GM23338 (cell line): Measurements from ENCODE around the gene MANBA. TPM values are rescaled to one million over a fixed set of nuclear protein-coding genes. Genes with fewer than 3 reads are reported as not detected.

ENCODE experiments used
- ATAC-seq: fragments of 200-7000 bp; cut with Tn5 transposase; 3 replicates; pipeline ENCODE4 v1.9.1; 2020
- DNase-seq: peaks from one replicate; pipeline ENCODE4 v3.0.0-alpha.2; 2015; ENCODE audit warnings: low spot score
- H2AFZ ChIP-seq: fragments of 200-600 bp; sonication (generic); 2 replicates; pipeline ENCODE4 v1.8.0; 2016; ENCODE audit warnings: antibody characterized with exemption, mild to moderate bottlenecking, moderate library complexity
- H3F3A ChIP-seq: fragments of 200-600 bp; sonication (generic); replicated peaks from 2 replicates; pipeline ENCODE4 v1.8.0; 2017; ENCODE audit warnings: antibody characterized with exemption, mixed run types, low read depth
- H3K27ac ChIP-seq: fragments of 200-600 bp; sonication (generic); 2 replicates; pipeline ENCODE4 v1.6.1; 2016; ENCODE audit warnings: low read depth
- H3K27me3 ChIP-seq: fragments of 200-600 bp; sonication (generic); 2 replicates; pipeline ENCODE4 v1.8.0; 2016; ENCODE audit warnings: mild to moderate bottlenecking, mixed run types, moderate library complexity; ENCODE audit not compliant: insufficient read depth
- H3K36me3 ChIP-seq: fragments of 200-600 bp; sonication (generic); 2 replicates; pipeline ENCODE4 v1.8.0; 2016; ENCODE audit warnings: mild to moderate bottlenecking; ENCODE audit not compliant: insufficient read depth
- H3K4me1 ChIP-seq: fragments of 200-600 bp; sonication (generic); 2 replicates; pipeline ENCODE4 v1.8.0; 2016; ENCODE audit warnings: mild to moderate bottlenecking, moderate library complexity; ENCODE audit not compliant: insufficient read depth
- H3K4me2 ChIP-seq: fragments of 200-600 bp; sonication (generic); 2 replicates; pipeline ENCODE4 v1.7.1; 2017; ENCODE audit warnings: mixed run types
- H3K4me3 ChIP-seq: fragments of 200-600 bp; sonication (generic); 2 replicates; pipeline ENCODE4 v1.6.1; 2016; ENCODE audit warnings: mixed run types
- H3K79me2 ChIP-seq: fragments of 200-600 bp; sonication (generic); replicated peaks from 2 replicates; pipeline ENCODE4 v1.8.0; 2017; ENCODE audit warnings: mild to moderate bottlenecking; ENCODE audit not compliant: insufficient read depth
- H3K9me2 ChIP-seq: fragments of 200-600 bp; sonication (generic); 2 replicates; pipeline ENCODE4 v1.8.0; 2017; ENCODE audit not compliant: insufficient read depth
- H4K20me1 ChIP-seq: fragments of 200-600 bp; sonication (generic); replicated peaks from 2 replicates; pipeline ENCODE4 v1.8.0; 2017; ENCODE audit warnings: mild to moderate bottlenecking; ENCODE audit not compliant: insufficient read depth
- H3K27ac Mint-ChIP-seq: 2 replicates; pipeline ENCODE4 v1.8.0; 2020; ENCODE audit warnings: inconsistent platforms, mild to moderate bottlenecking, moderate library complexity, mixed read lengths
- H3K27me3 Mint-ChIP-seq: 3 replicates; pipeline ENCODE4 v1.8.0; 2022; ENCODE audit warnings: low read depth, mild to moderate bottlenecking, moderate library complexity, mixed read lengths, inconsistent platforms; ENCODE audit not compliant: insufficient read depth, poor library complexity
- H3K36me3 Mint-ChIP-seq: 3 replicates; pipeline ENCODE4 v1.8.0; 2021; ENCODE audit warnings: low read depth, mild to moderate bottlenecking, inconsistent platforms, moderate library complexity, mixed read lengths
- H3K4me1 Mint-ChIP-seq: 3 replicates; pipeline ENCODE4 v1.8.0; 2020; ENCODE audit warnings: mild to moderate bottlenecking, inconsistent platforms, mixed read lengths
- H3K4me3 Mint-ChIP-seq: 3 replicates; pipeline ENCODE4 v1.8.0; 2021; ENCODE audit warnings: moderate library complexity, mild to moderate bottlenecking, inconsistent platforms, mixed read lengths
- H3K9me3 Mint-ChIP-seq: 3 replicates; pipeline ENCODE4 v1.8.0; 2020; ENCODE audit warnings: moderate library complexity, mild to moderate bottlenecking, inconsistent platforms, mixed read lengths
- CREB1 ChIP-seq: fragments of 250-450 bp; sonication (Bioruptor Pico); IDR thresholded peaks from 2 replicates; pipeline ENCODE4 v1.5.0; 2020; ENCODE audit warnings: low read depth, mild to moderate bottlenecking, moderate library complexity
- ETS1 ChIP-seq: IDR thresholded peaks from 2 replicates; pipeline ENCODE4 v1.6.1; 2016; ENCODE audit warnings: antibody characterized with exemption
- EZH2 ChIP-seq: fragments of 200-600 bp; sonication (generic); IDR thresholded peaks from one replicate; pipeline ENCODE4 v1.8.0; 2017; ENCODE audit warnings: antibody characterized with exemption, mild to moderate bottlenecking, low read depth; ENCODE audit not compliant: unreplicated experiment
- EZH2phosphoT487 ChIP-seq: fragments of 200-600 bp; sonication (generic); IDR thresholded peaks from one replicate; pipeline ENCODE4 v1.8.1; 2018; ENCODE audit warnings: antibody characterized with exemption; ENCODE audit not compliant: unreplicated experiment
- JUNB ChIP-seq: IDR thresholded peaks from one replicate; pipeline ENCODE4 v1.6.1; 2016; ENCODE audit warnings: antibody characterized with exemption; ENCODE audit not compliant: unreplicated experiment
- NANOG ChIP-seq: IDR thresholded peaks from 2 replicates; pipeline ENCODE4 v1.6.1; 2016; ENCODE audit warnings: antibody characterized with exemption, borderline replicate concordance
- POLR2AphosphoS5 ChIP-seq: IDR thresholded peaks from 2 replicates; pipeline ENCODE4 v1.6.1; 2016; ENCODE audit warnings: antibody characterized with exemption, low read depth
- REST ChIP-seq: IDR thresholded peaks from one replicate; pipeline ENCODE4 v1.6.1; 2018; ENCODE audit warnings: antibody characterized with exemption; ENCODE audit not compliant: unreplicated experiment
- STAT1 ChIP-seq: IDR thresholded peaks from one replicate; pipeline ENCODE4 v1.6.1; 2016; ENCODE audit warnings: antibody characterized with exemption; ENCODE audit not compliant: unreplicated experiment
- ZNF114 ChIP-seq: fragments of 250-450 bp; sonication (Bioruptor Pico); IDR thresholded peaks from 2 replicates; pipeline ENCODE4 v1.5.0; 2020; ENCODE audit warnings: mild to moderate bottlenecking, moderate library complexity
- ZNF331 ChIP-seq: fragments of 250-450 bp; sonication (Bioruptor Pico); IDR thresholded peaks from 2 replicates; pipeline ENCODE4 v1.5.0; 2020; ENCODE audit warnings: low read depth, mild to moderate bottlenecking, moderate library complexity
- polyA plus RNA-seq: library from polyadenylated mRNA; unstranded; fragments of >200 nt; fragmentation: Nextera tagmentation; extraction: Ambion mirVana; gene quantifications from 2 replicates; pipeline ENCODE4 v1.2.1, GENCODE V29; 2016
- total RNA-seq: library from RNA; depleted of rRNA; stranded (reverse); fragments of >200 nt; shearing (Covaris generic); gene quantifications from 2 replicates; pipeline ENCODE4 v1.2.3, GENCODE V29; 2014

Gene MANBA
- total and polyA plus RNA-seq, 2 experiments from 2014 or later: 13.2 to 54.3 TPM

- DNase-seq (no peak), ATAC-seq (no peak)
- H3F3A ChIP-seq: no peaks in the 10 kb centered on the region
- no peak overlapping the region for H3K27ac ChIP-seq
- no peaks in the 10 kb centered on the region for H3K4me1 ChIP-seq
- Mint-ChIP-seq H3K9me3 (no peaks in the 10 kb centered on the region), H3K4me3 (no peak overlapping the region), H3K36me3 (no peaks in the 10 kb centered on the region; the same call in 2 of the 3 replicates), H3K4me1 (no peaks in the 10 kb centered on the region), H3K27ac (no peak overlapping the region), H3K27me3 (no peaks in the 10 kb centered on the region)
- H3K4me3 ChIP-seq: no peak overlapping the region
- no peaks in the 10 kb centered on the region for H3K79me2 ChIP-seq
- H3K27me3 ChIP-seq: no peaks in the 10 kb centered on the region
- H4K20me1 ChIP-seq: no peaks in the 10 kb centered on the region
- no peaks in the 10 kb centered on the region for H3K9me2 ChIP-seq
- no peak for TF ChIP-seq EZH2phosphoT487
- no peak for TF ChIP-seq ZNF331 (CRISPR knock-in tag)
- no peak for TF ChIP-seq REST
- TF ChIP-seq JUNB: no peak
- no peak overlapping the region for H2AFZ ChIP-seq
- no peak overlapping the region for H3K4me2 ChIP-seq
- H3K36me3 ChIP-seq: no peaks in the 10 kb centered on the region
Observed at GRCh38 chr4:102598086-102598761, 162.5 kb downstream of the MANBA start.

GRCh38 chr4:102596532-102596931 is 164.2 kb downstream of the MANBA start:
- no peaks in the 10 kb centered on the region for H3K4me1 ChIP-seq
- Mint-ChIP-seq H3K27me3 (no peaks in the 10 kb centered on the region), H3K4me1 (no peaks in the 10 kb centered on the region), H3K9me3 (peaks cover under 1% of the 10 kb centered on the region; the same call in 1 of the 3 replicates), H3K27ac (no peak overlapping the region), H3K36me3 (peaks cover 1% of the 10 kb centered on the region), H3K4me3 (no peak overlapping the region)
- H2AFZ ChIP-seq: no peak overlapping the region
- ATAC-seq: no peak
- no peaks in the 10 kb centered on the region for H4K20me1 ChIP-seq
- H3K79me2 ChIP-seq: no peaks in the 10 kb centered on the region
- H3K36me3 ChIP-seq: no peaks in the 10 kb centered on the region
- H3K4me2 ChIP-seq: no peak overlapping the region
- H3F3A ChIP-seq: no peaks in the 10 kb centered on the region
- H3K27ac ChIP-seq: no peak overlapping the region
- no peaks in the 10 kb centered on the region for H3K9me2 ChIP-seq
- DNase-seq: no peak
- no peaks in the 10 kb centered on the region for H3K27me3 ChIP-seq
- H3K4me3 ChIP-seq: no peak overlapping the region
- TF ChIP-seq STAT1 (no peak), POLR2AphosphoS5 (no peak), JUNB (no peak), REST (no peak), NANOG (no peak), EZH2 (no peak), ETS1 (no peak), ZNF114 (CRISPR knock-in tag) (no peak), EZH2phosphoT487 (no peak), CREB1 (CRISPR knock-in tag) (no peak)
